HUES6 (cell line): Measurements from ENCODE around the gene JAZF1.

ENCODE experiments used
- H3K27ac ChIP-seq: 2 replicates; pipeline ENCODE4 v1.7.0; 2013; ENCODE audit warnings: low read depth, mild to moderate bottlenecking, low read length, inconsistent platforms
- H3K27me3 ChIP-seq: 2 replicates; pipeline ENCODE4 v1.6.1; 2013; ENCODE audit warnings: low read length; ENCODE audit not compliant: control insufficient read depth, insufficient read depth
- H3K36me3 ChIP-seq: 2 replicates; pipeline ENCODE4 v1.6.1; 2013; ENCODE audit warnings: low read length; ENCODE audit not compliant: control insufficient read depth, insufficient read depth
- H3K4me1 ChIP-seq: 2 replicates; pipeline ENCODE4 v1.6.1; 2013; ENCODE audit warnings: low read length; ENCODE audit not compliant: control insufficient read depth, insufficient read depth
- H3K4me3 ChIP-seq: 2 replicates; pipeline ENCODE4 v1.5.1; 2013; ENCODE audit warnings: low read depth, low read length
- H3K9ac ChIP-seq: one replicate; pipeline ENCODE4 v1.6.1; 2013; ENCODE audit warnings: mild to moderate bottlenecking, low read length
- H3K9me3 ChIP-seq: 2 replicates; pipeline ENCODE4 v1.6.1; 2013; ENCODE audit warnings: low read depth, low read length; ENCODE audit not compliant: control insufficient read depth, insufficient read depth

Gene JAZF1

GRCh38 chr7:27939893-27940292 is 240.7 kb downstream of the JAZF1 start:
- Histone ChIP-seq H3K27me3 (no peaks in the 10 kb centered on the region), H3K4me1 (no peaks in the 10 kb centered on the region), H3K36me3 (no peaks in the 10 kb centered on the region), H3K4me3 (no peak overlapping the region), H3K9me3 (no peaks in the 10 kb centered on the region), H3K9ac (no peak overlapping the region), H3K27ac (no peak overlapping the region)

GRCh38 chr7:27936768-27937102 is 243.9 kb downstream of the JAZF1 start:
- Histone ChIP-seq H3K9me3 (no peaks in the 10 kb centered on the region), H3K36me3 (no peaks in the 10 kb centered on the region), H3K27me3 (no peaks in the 10 kb centered on the region), H3K4me1 (peaks cover 11% of the 10 kb centered on the region), H3K9ac (no peak overlapping the region), H3K4me3 (no peak overlapping the region), H3K27ac (no peak overlapping the region)

GRCh38 chr7:27936047-27936767 is 244.4 kb downstream of the JAZF1 start:
- Histone ChIP-seq H3K27ac (no peak overlapping the region), H3K9me3 (no peaks in the 10 kb centered on the region), H3K27me3 (no peaks in the 10 kb centered on the region), H3K4me3 (no peak overlapping the region), H3K36me3 (no peaks in the 10 kb centered on the region), H3K4me1 (peaks cover 11% of the 10 kb centered on the region), H3K9ac (no peak overlapping the region)

- Histone ChIP-seq H3K9me3 (no peaks in the 10 kb centered on the region), H3K9ac (no peak overlapping the region), H3K36me3 (no peaks in the 10 kb centered on the region), H3K27ac (peak overlapping the region; percentile 26; the same call in 1 of the 2 replicates), H3K4me1 (peaks cover 11% of the 10 kb centered on the region), H3K27me3 (no peaks in the 10 kb centered on the region), H3K4me3 (no peak overlapping the region)
Observed at GRCh38 chr7:27933671-27934565, 246.7 kb downstream of the JAZF1 start.

- Histone ChIP-seq H3K9ac (no peak overlapping the region), H3K9me3 (no peaks in the 10 kb centered on the region), H3K36me3 (no peaks in the 10 kb centered on the region), H3K27me3 (no peaks in the 10 kb centered on the region), H3K4me3 (no peak overlapping the region), H3K27ac (no peak overlapping the region), H3K4me1 (peaks cover 11% of the 10 kb centered on the region)
Observed at GRCh38 chr7:27930910-27931476, 249.6 kb downstream of the JAZF1 start.

- Histone ChIP-seq H3K9me3 (no peaks in the 10 kb centered on the region), H3K4me3 (no peak overlapping the region), H3K27ac (no peak overlapping the region), H3K4me1 (peaks cover 10% of the 10 kb centered on the region), H3K9ac (no peak overlapping the region), H3K36me3 (no peaks in the 10 kb centered on the region), H3K27me3 (no peaks in the 10 kb centered on the region)
Observed at GRCh38 chr7:27929127-27929526, 251.5 kb downstream of the JAZF1 start.

GRCh38 chr7:27928001-27928400 is 252.6 kb downstream of the JAZF1 start:
- Histone ChIP-seq H3K36me3 (no peaks in the 10 kb centered on the region), H3K4me1 (peaks cover 8% of the 10 kb centered on the region; the same call in 1 of the 2 replicates), H3K27ac (no peak overlapping the region), H3K9ac (no peak overlapping the region), H3K4me3 (no peak overlapping the region), H3K9me3 (no peaks in the 10 kb centered on the region), H3K27me3 (no peaks in the 10 kb centered on the region)

- Histone ChIP-seq H3K4me1 (peaks cover 18% of the 10 kb centered on the region), H3K9ac (no peak overlapping the region), H3K9me3 (no peaks in the 10 kb centered on the region), H3K4me3 (no peak overlapping the region), H3K27ac (no peak overlapping the region), H3K36me3 (no peaks in the 10 kb centered on the region), H3K27me3 (no peaks in the 10 kb centered on the region)
Observed at GRCh38 chr7:27925573-27926201, 254.9 kb downstream of the JAZF1 start.

- H3K36me3 ChIP-seq = no peaks in the 10 kb centered on the region
- no peak overlapping the region for H3K27ac ChIP-seq
- no peak overlapping the region for H3K4me3 ChIP-seq
- no peaks in the 10 kb centered on the region for H3K9me3 ChIP-seq
- H3K9ac ChIP-seq = no peak overlapping the region
- peaks cover 23% of the 10 kb centered on the region for H3K4me1 ChIP-seq
- no peaks in the 10 kb centered on the region for H3K27me3 ChIP-seq
Observed at GRCh38 chr7:27923642-27923980, 257.0 kb downstream of the JAZF1 start.

GRCh38 chr7:27922907-27923641 is 257.5 kb downstream of the JAZF1 start:
- Histone ChIP-seq H3K27ac (no peak overlapping the region), H3K27me3 (no peaks in the 10 kb centered on the region), H3K36me3 (no peaks in the 10 kb centered on the region), H3K9ac (no peak overlapping the region), H3K9me3 (no peaks in the 10 kb centered on the region), H3K4me3 (no peak overlapping the region), H3K4me1 (peaks cover 23% of the 10 kb centered on the region)
